Adrenal gland (tissue), 12 donors: ENCODE data around the gene LRRC8B. TPM values are rescaled to one million over a fixed set of nuclear protein-coding genes. Genes with fewer than 3 reads are reported as not detected.

ENCODE experiments used
- DNase-seq, 7 donors: peaks; one replicate each; pipeline ENCODE4 v3.0.0-alpha.2; 2019 to 2020
- H3K27ac ChIP-seq, 5 donors: fragments of 200-600 bp; sonication (generic) in 4 of 5; 1 replicate in 3 of 5; 2 replicates in 2 of 5; pipeline versions ENCODE4 v1.5.1 to v1.8.0; 2016 to 2020; ENCODE audit warnings: mild to moderate bottlenecking in 1 of 5
- H3K27me3 ChIP-seq: fragments of 200-600 bp; 2 replicates; pipeline ENCODE4 v1.8.0; 2021
- H3K36me3 ChIP-seq, 2 donors: fragments of 200-600 bp; replicated peaks in 1 of 2; 1 replicate in 1 of 2; 2 replicates in 1 of 2; pipeline versions ENCODE4 v1.5.1 to v1.8.0; 2018 to 2022
- H3K4me1 ChIP-seq, 2 donors: fragments of 200-600 bp; replicated peaks in 1 of 2; 1 replicate in 1 of 2; 2 replicates in 1 of 2; pipeline versions ENCODE4 v1.5.1 to v1.8.0; 2018 to 2021
- H3K4me3 ChIP-seq, 4 donors: fragments of 200-600 bp; sonication (generic) in 3 of 4; one replicate each; pipeline ENCODE4 v1.5.1; 2016 to 2018
- H3K9me3 ChIP-seq, 3 donors: fragments of 200-600 bp; sonication (generic) in 1 of 3; replicated peaks in 1 of 3; 1 replicate in 2 of 3; 2 replicates in 1 of 3; pipeline versions ENCODE4 v1.5.1 to v1.8.0; 2016 to 2021
- CTCF ChIP-seq, 6 experiments: fragments of 450-650 bp in 4 of 6; fragments of 200-600 bp in 2 of 6; sonication (generic) in 1 of 6; IDR thresholded peaks; 1 replicate in 5 of 6; 2 replicates in 1 of 6; pipeline versions ENCODE4 v1.5.1 to v1.8.0; 2016 to 2021; ENCODE audit warnings: antibody characterized with exemption in 6 of 6, mild to moderate bottlenecking in 2 of 6, moderate library complexity in 1 of 6
- POLR2A ChIP-seq, 2 donors: fragments of 450-650 bp; IDR thresholded peaks; one replicate each; pipeline ENCODE4 v1.6.1; 2017; ENCODE audit warnings: antibody characterized with exemption in 2 of 2, mild to moderate bottlenecking in 2 of 2, moderate library complexity in 1 of 2
- WGBS, 4 donors: extraction: QIAGEN DNeasy Blood & Tissue Kit in 2 of 4; methylation state at CpG; one replicate each; pipeline versions ENCODE4 v1.1.5 to v1.1.7; 2013 to 2017; 5-methylcytosine and 5-hydroxymethylcytosine counted together
- intact Hi-C, 2 donors: fragments of 100-400 bp; cut with DNase I; formaldehyde crosslinking; loops; one replicate each; pipeline versions ENCODE4 v1.14.1 to v1.15.0; 2022 to 2023
- polyA plus RNA-seq, 3 donors: library from polyadenylated mRNA; stranded (reverse); fragments of 200-250 nt in 2 of 3; fragments of 350-450 nt in 1 of 3; fragmentation: Illumina TruSeq in 1 of 3; extraction: RNeasy Lipid Tissue Mini Kit (QIAGEN cat#74804) in 1 of 3; gene quantifications; one replicate each; pipeline ENCODE4 v1.2.3, GENCODE V29; 2013 to 2014
- total RNA-seq, 9 donors: library from RNA; depleted of rRNA in 4 of 9; stranded (reverse); fragments of >200 nt in 4 of 9; fragments of 120-200 nt in 1 of 9; fragmentation: NEBNext Ultra II Directional in 1 of 9; extraction: Animal tissue kit (Norgen Biotek cat#: 25700) in 1 of 9; gene quantifications; one replicate each; pipeline versions ENCODE4 v1.1.0 to v1.2.4, GENCODE V29; 2013 to 2023
- donor health status: healthy with polysubstance abuse.
- donor health status: Bipolar disorder and iron deficiency.
- donor health status: DM: yes; HTN: yes; CAD: no.
- donor health status: DM: no; HTN: no; CAD: no.
- donor health status: DM: no; HTN: no; CAD: no.
- donor health status: DM: yes; HTN: yes; CAD: no.

LRRC8B gene
- total and polyA plus RNA-seq, 12 donors = 7.7 to 69.6 (median 39.1) TPM

GRCh38 chr1:89600451-89601224 lies 76.0 kb downstream of the LRRC8B start:
- intact Hi-C loops = loop anchor here (2.0 to 10.0 kb wide), 3 partner anchors 78 to 164 kb away; no protein-coding TSS in a partner anchor
- no peak overlapping the region for H3K27ac ChIP-seq
- H3K36me3 ChIP-seq = no peaks in the 10 kb centered on the region
- no peak for TF ChIP-seq POLR2A (IDR thresholded peaks at IDR 0.05)
- no peak for TF ChIP-seq CTCF (IDR thresholded peaks at IDR 0.05)
- H3K4me3 ChIP-seq = no peak overlapping the region
- H3K9me3 ChIP-seq = no peaks in the 10 kb centered on the region
- peaks cover 3 to 21% of the 10 kb centered on the region in 2 donors for H3K4me1 ChIP-seq
- WGBS, 4 donors = 85 to 95% (median 91%) methylated on average over 3 of the region's 3 CpGs
- H3K27me3 ChIP-seq = no peaks in the 10 kb centered on the region
- no peak for DNase-seq

- no peaks in the 10 kb centered on the region for H3K27me3 ChIP-seq
- no peaks in the 10 kb centered on the region for H3K36me3 ChIP-seq
- intact Hi-C loops = loop anchor here in 1 of 2 donors (10.0 kb wide), 2 partner anchors 88 to 162 kb away; no protein-coding TSS in a partner anchor
- H3K27ac ChIP-seq = peak overlapping the region in 1 of 5 donors; percentile 52
- DNase-seq = no peak
- WGBS, 4 donors = 35 to 39% (median 36%) methylated on average over 6 of the region's 6 CpGs
- H3K4me3 ChIP-seq = no peak overlapping the region
- no peaks in the 10 kb centered on the region for H3K9me3 ChIP-seq
- TF ChIP-seq CTCF (IDR thresholded peaks at IDR 0.05) (no peak), POLR2A (IDR thresholded peaks at IDR 0.05) (no peak)
- H3K4me1 ChIP-seq = peaks cover 3 to 37% of the 10 kb centered on the region in 2 donors
These were observed 78.3 kb downstream of the LRRC8B start for GRCh38 chr1:89602871-89603404.

- TF ChIP-seq CTCF (IDR thresholded peaks at IDR 0.05) = no peak
- TF ChIP-seq POLR2A (IDR thresholded peaks at IDR 0.05) = no peak
- H3K9me3 ChIP-seq = no peaks in the 10 kb centered on the region
- 70 to 97% (median 82%) methylated on average over 4 of the region's 4 CpGs for WGBS, 4 donors
- H3K36me3 ChIP-seq = no peaks in the 10 kb centered on the region
- H3K4me1 ChIP-seq = peaks cover 10 to 46% of the 10 kb centered on the region in 2 donors
- no peak for DNase-seq
- H3K27ac ChIP-seq = peak overlapping the region in 1 of 5 donors; percentile 18
- H3K27me3 ChIP-seq = no peaks in the 10 kb centered on the region
- intact Hi-C loops = loop anchor here in 1 of 2 donors (10.0 kb wide), 2 partner anchors 89 to 161 kb away; no protein-coding TSS in a partner anchor
- H3K4me3 ChIP-seq = no peak overlapping the region
These were observed 79.2 kb downstream of the LRRC8B start for GRCh38 chr1:89603651-89604413.

GRCh38 chr1:89604414-89604735 lies 79.7 kb downstream of the LRRC8B start:
- Histone ChIP-seq H3K4me3 (no peak overlapping the region), H3K27me3 (no peaks in the 10 kb centered on the region), H3K27ac (no peak overlapping the region), H3K9me3 (no peaks in the 10 kb centered on the region), H3K4me1 (peaks cover 10 to 46% of the 10 kb centered on the region in 2 donors), H3K36me3 (no peaks in the 10 kb centered on the region)
- 83 to 88% (median 84%) methylated on average over 2 to 3 of the region's 3 CpGs for WGBS, 4 donors
- intact Hi-C loops = loop anchor here in 1 of 2 donors (10.0 kb wide), 2 partner anchors 90 to 160 kb away; no protein-coding TSS in a partner anchor
- no peak for DNase-seq
- TF ChIP-seq POLR2A (IDR thresholded peaks at IDR 0.05) (no peak), CTCF (IDR thresholded peaks at IDR 0.05) (no peak)
